CD4-positive, alpha-beta T cell treated with Interleukin-1 beta for 1 hour (primary cell): ENCODE results near the gene LNPEP.
"Not testable (repeated sequence)": the region's sequence is repeated elsewhere in the genome, so short reads cannot be mapped to it uniquely, and the experiment has no call there.

Experiments used
- DNase-seq, 2 donors: peaks; one replicate each; pipeline ENCODE4 v3.0.0-alpha.2; 2020 to 2022

The LNPEP gene

GRCh38 chr5:96930589-96930988, 5.3 kb upstream of the LNPEP start:
- no peak for DNase-seq

- DNase-seq, result not testable (repeated sequence)
Observed at GRCh38 chr5:96931037-96931436, 4.8 kb upstream of the LNPEP start.

- peak in 1 of 2 donors; percentile 8 for DNase-seq
Observed at GRCh38 chr5:96931605-96932004, 4.3 kb upstream of the LNPEP start.

GRCh38 chr5:96932026-96932425, 3.9 kb upstream of the LNPEP start:
- no peak for DNase-seq

- DNase-seq, result no peak
Observed at GRCh38 chr5:96933764-96934707, 1.8 kb upstream of the LNPEP start.

- peak; percentile 96 for DNase-seq
Observed at GRCh38 chr5:96934708-96935558, 947 bp upstream of the LNPEP start.

GRCh38 chr5:96936431-96937320, 796 bp downstream of the LNPEP start:
- peak; percentile 47 to 49 for DNase-seq

- DNase-seq, result no peak
Observed at GRCh38 chr5:96940586-96940985, 4.7 kb downstream of the LNPEP start.

GRCh38 chr5:96941140-96941539, 5.3 kb downstream of the LNPEP start:
- no peak for DNase-seq

GRCh38 chr5:96942078-96942477, 6.2 kb downstream of the LNPEP start:
- no peak for DNase-seq

- no peak for DNase-seq
Observed at GRCh38 chr5:96942911-96943310, 7.0 kb downstream of the LNPEP start.

GRCh38 chr5:96943799-96944198, 7.9 kb downstream of the LNPEP start:
- no peak for DNase-seq

GRCh38 chr5:96945144-96945897, 9.4 kb downstream of the LNPEP start:
- DNase-seq, result no peak

- no peak for DNase-seq
Observed at GRCh38 chr5:96946381-96946780, 10.5 kb downstream of the LNPEP start.

GRCh38 chr5:96952118-96952750, 16.4 kb downstream of the LNPEP start:
- no peak for DNase-seq

GRCh38 chr5:96952974-96953730, 17.3 kb downstream of the LNPEP start:
- DNase-seq, result no peak

GRCh38 chr5:96957254-96958049, 21.6 kb downstream of the LNPEP start:
- no peak for DNase-seq

GRCh38 chr5:96958977-96959376, 23.1 kb downstream of the LNPEP start:
- DNase-seq, result no peak

GRCh38 chr5:96961053-96961452, 25.2 kb downstream of the LNPEP start:
- DNase-seq, result peak in 1 of 2 donors; percentile 68

GRCh38 chr5:96962540-96962991, 26.7 kb downstream of the LNPEP start:
- DNase-seq, result no peak
